Medulla oblongata (tissue), 1 donor: ENCODE results near the gene ANO2.

Experiments
- DNase-seq: peaks from one replicate; pipeline ENCODE4 v3.0.0-alpha.2; 2015; ENCODE audit errors: extremely low spot score

ANO2 gene

DNA sequence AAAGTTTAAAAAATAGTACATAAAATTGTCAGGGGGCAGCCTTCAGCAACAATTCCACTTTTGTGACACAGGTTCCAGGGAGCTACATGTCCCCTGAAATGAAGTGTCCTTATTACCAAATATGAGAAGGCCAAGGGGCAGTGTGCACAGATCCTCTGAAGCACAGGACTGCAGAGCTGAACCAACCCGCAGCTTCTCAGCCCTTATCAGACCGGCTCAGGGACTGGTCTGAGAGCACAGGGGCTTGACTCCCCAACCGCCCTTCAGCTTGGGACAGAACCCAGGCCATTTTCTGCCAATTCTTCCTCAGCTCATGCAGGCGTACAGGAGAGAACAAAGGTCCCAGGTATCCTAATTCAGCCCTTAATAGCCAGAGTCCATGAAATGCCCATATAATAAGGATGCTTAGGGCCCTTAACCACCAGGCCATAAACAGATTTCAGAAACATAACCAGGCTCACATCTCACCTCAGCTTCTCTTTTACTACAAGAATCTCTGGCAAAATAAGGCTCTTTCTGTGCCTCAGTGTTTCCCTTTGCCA lies 221.3 kb downstream of the ANO2 start:
- DNase-seq, result no peak

DNA sequence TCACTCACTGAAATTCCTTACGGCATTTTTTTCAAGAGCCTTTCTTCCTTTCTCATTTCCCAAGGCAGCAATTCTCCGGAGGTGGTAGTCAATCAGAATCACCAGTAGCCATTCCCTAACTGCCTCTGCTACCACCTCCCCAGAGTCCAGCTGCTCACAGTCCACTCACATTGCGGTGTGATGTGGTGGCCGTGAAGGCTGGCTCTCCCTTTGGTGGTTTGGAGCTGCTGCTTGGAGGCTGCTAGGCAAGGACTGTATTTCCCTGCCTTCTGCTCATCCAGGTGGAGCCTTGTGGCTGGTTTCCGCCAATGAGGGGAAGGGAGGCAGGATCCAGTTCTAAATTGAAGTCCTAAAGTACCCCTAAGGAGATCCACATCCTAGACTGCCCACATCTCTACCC lies 222.0 kb downstream of the ANO2 start:
- no peak for DNase-seq

DNA sequence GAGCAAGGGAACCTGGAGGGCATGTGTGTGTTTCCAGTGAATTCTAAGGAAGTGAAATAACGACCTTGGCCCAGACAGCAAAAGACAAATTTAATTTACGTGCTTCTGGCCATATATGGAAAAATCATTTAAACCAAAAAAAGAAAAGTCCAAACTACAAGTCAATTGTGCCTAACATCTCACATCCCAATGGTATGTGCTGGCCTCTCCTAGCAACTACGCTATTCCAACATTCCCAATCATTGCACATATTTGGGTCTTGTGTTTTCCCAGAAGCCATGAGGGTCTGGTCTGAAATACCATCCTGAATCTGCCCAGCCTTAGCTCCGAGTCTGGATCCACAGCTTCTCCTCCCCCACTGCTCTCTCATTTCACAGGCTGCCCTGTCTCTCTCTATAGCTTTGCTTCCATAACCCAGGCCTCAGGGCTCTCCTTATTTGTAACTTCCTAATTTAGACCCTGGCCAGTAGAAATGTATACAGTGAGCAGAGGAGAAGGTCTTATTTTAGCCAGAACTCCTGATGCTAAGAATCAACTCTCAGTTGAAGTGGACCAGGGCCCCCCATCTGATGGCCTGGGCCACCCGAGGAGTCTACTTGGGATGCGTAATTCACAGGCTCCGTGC lies 224.6 kb downstream of the ANO2 start:
- no peak for DNase-seq

DNA sequence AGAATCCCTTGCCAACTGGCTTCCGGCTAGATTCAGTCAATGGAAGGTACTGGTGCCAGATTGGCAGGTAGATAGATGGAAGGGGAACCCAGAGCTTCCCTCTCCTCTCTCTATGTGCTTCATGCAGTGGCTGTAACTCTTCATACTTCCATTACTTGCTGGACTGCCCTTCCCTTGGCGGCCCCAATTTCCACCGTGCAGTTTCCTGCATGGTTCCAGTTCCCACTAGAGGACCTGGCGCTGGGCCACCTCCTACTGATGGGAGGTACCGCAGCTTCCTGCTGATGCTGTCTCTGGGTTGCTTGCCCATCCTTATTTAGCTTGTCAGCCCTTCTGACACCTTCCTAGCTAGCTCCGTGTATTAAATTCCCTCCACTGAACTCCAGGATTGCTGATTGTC lies 226.4 kb downstream of the ANO2 start:
- DNase-seq, result no peak

DNA sequence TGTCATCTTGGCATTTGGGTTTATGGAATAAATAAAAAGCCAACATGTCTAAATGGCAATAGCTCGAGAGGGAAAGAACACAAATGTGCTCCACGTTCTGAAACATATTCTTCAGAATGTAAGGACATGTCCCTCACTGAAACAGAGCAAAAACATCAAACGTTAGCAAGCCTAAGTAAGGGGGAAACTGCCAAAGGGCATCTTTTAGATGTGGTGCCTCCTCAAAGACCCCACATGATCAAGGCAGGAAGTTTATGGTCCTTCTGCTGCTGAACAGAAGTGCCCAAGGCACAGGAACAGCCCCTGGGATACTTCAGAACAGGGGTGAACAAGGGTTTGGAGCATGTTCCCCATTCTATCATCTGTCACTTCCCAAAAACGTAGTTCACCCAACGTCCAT lies 227.0 kb downstream of the ANO2 start:
- no peak for DNase-seq

DNA sequence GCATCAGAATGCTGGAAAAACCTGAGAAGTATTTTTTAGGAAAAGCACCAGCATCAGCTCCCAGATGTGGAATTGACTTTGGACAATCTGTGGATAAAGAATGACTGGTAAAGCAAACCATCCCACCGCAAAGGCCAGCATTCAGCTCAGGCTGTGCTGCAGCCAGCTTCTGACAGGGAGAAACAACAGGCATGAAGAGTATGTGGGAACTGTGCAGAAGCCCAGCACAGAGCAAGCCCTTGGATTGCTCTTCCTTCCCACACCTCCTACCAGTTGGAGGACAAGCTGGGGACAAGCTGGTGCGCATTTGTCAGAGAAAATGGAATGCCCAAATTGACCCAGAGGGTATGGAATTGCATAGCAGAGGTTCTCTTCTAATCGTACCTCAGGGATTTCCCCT lies 228.1 kb downstream of the ANO2 start:
- no peak for DNase-seq

DNA sequence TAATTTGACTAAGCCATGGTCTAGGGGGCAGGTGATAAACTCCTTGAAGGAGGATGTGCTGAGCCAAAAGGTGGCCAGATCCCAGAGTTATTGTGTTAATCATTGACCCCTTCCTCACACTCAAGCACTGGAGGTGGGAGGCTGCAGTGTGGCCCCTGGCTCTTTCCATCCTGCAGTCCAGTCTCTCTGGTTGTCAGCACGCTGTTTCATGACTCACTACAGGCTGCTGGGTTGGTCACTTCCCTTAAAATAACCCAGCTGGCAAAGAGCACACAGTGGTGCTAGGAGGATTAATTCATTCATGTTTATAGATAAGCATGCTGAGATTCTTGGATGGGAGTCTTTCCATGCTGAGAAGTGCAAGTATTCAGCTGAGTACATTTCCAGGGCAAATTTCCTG lies 228.9 kb downstream of the ANO2 start:
- no peak for DNase-seq

DNA sequence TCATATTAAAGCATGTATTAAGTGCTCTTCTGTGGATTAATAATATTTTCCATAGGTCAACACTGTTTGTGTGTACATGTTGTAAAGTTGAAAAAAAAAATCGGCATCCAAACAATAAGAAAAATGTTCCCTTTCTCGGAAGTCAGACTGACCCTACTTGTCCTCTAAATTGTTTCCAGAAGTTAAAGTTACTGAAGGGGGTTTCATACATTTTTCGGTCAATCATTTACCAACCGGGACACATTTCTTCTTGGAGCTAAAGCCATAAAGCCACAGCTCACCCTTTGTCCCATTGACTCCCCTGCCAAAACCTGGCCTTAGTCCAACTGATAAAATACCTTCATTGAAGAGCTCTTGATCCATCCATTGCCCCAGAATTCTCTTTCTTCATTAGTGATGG lies 230.0 kb downstream of the ANO2 start:
- DNase-seq, result no peak

DNA sequence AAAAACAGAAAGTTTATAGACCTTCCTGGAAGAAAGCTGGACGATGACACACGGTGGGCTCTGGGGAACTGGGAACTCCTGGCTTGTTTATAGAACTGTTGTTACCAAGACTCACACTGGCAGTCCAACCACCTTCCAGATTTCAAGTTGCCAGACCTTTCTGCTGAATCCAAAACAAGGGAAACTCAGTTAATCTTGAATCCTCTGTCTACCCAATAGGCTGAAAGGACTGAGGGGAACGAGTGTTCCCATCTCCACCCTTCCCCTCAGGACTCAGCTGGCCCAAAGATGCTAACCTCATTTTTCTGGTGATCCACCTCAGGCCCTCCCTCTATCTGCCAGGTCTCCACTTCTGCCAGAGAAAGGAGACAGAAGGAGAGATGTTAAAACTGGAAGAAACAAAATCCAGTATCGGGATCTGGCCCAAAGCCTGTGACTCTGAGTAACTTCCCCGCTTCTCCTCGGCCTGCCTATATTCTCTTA lies 231.4 kb downstream of the ANO2 start:
- no peak for DNase-seq

DNA sequence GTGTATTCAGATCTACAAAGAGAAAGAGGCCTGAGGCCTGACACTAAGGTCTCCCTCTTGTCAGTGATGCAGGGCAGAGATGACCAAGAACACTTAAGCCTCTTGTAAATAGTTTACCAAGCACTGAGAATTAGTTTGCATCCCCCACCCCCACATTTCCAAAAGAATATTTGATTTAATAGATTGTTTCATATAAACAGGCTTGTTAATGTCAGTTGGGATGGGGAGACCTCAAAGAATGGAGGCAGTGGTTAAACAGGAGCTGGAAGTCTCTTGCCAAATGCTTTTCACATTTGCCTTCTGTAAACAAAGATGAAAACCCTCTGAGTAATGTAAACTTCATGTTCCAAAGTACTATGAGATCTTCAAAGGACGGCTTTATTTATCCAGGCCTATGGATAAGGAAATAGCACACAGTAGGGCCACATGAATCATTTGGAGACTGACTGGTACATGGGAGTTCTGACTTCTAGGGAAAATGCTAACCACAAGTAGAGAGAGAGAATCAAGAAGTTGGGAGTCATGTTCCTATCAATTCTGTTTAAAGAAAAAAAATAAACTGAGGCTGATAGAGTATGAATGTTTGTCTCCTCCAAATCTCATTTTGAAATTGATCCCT lies 234.7 kb downstream of the ANO2 start:
- no peak for DNase-seq

DNA sequence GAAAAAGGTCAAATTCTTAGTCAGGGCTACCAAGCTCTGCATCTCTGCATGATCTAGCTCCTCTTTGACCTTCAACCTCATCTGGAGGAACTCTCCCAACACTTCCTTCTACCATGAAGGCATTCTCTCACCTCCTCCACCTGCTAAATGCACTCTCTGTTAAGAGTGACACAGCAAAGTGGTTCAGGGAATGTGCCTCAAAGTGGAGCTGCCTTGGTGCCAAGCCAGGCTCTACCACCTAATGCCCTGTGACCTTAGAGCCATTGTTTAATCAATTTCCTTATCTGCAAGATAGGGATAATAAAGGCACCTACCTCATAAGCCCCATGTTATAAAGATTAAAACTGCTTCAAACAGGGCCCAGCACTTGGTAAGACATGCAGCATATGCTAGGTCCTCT lies 236.7 kb downstream of the ANO2 start:
- no peak for DNase-seq

DNA sequence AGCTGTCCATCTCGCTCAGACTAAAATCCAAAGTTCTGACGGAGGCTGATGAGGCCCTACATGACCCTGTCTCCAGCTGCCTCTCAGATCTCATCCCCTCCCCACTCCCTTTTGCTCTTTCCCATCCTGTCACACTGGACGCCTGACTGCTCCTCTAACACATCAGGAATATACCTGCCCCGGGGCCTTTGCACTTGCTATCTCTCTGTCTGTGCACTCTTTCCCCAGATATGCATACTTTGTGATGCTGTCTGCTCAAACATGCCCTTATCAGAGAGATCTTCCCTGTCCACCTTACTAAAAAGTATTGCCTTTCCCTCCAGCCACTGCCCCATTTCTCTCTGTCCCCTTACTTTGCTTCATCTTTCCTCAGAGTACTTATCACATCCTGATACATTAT lies 238.8 kb downstream of the ANO2 start:
- no peak for DNase-seq

DNA sequence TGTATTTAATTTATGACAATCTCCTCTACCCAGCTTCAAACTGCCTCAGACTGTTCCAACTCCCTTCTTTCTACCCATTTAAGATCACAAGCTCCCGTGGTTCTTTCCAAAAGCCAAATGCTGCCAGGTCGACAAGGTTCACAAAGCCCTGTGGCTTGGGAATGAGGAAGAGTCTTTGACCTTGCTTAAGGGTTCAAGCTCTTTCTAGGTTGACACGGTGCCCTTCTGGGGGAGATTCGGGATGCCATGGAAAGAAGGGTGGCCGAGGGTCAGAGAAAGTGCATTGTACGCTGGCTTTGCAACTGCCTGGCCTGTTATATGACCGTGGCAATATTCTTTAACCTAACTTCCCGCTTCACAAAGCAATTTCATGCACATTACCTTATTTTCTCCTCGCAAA lies 239.3 kb downstream of the ANO2 start:
- no peak for DNase-seq

DNA sequence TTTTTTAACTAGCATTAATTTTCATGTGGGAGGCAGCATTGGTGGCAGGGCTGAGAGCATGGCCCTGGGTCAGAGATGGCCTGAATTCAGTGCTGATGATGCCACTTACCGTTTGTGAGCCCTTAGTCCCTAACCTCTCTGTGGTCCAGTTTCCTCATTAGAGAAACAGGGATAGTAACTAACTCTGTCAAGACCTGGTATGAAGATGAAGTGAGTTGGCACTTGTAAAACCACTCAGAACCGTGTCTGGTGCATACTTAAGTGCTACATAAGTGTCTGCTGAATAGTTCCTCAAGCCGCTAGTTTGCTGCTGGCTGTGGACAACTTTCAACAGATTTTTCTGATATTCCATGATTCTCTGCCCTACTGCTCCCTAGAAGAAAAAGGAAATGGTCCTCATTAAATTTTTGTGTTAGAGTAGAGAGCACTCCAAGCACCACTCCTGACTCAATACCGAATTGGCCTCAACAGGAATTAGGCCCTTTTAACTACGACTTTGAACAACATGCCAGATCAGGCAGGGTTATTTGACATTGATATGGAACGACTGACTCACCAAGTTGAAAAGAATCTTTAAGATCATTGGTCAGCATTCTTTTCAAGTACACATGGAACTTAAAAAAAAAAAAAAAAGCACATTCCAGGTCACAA lies 250.2 kb downstream of the ANO2 start:
- no peak for DNase-seq

DNA sequence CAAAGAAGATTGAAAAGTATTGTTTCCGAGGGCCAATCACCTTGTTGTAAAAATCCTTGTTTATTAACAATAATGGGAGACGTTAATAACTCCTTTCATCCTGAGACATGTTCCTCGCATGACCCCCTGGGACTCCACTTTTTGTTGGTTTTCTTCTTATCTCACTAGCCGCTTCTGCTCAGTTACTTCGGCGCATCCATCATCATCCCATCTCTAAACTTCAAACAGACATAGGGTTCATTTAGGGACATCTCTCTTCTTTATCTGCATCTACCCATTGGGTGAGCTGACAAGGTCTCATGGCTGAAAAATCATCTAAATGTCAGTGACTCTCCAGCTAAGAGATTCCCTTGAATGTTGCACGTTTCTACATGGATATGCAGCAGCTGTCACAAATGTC lies 252.2 kb downstream of the ANO2 start:
- DNase-seq, result no peak

DNA sequence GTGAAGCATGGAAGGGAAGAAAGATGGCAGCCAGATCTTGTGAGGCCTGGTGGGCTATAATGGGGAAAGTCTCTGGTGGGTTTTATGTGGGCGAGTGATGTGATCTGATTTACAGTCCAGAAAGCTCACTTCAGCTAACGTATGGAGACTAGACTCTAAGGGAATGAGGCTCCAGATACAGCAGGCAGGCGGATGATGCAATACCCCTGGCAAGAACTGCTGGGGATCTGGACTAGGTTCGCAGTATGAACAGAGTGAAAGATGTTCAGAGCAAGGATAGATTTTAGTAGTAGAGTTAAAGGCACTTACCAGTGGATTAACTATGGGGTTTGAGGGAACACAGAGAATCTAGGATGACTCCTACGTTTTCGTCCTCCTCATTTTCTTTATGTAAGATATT lies 253.1 kb downstream of the ANO2 start:
- no peak for DNase-seq

DNA sequence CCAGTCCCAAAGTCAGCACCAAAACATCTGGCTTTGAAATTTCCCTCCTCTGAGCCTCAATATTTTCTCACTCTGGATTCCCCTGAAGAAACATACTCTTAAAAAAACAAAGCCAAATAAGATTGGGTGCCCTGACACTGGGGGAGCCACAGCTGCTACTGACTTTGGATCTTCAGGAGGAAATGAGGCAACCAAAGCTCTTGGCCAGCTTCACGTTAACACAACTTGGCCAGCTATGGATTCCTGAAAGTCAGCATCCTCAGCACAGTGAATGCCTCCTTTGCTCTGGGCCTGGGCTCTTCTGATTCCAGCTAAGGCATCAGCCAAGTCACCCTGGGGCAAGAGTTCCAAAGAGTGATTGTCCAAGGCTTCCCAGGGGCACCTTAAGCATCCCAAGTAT lies 254.8 kb downstream of the ANO2 start:
- DNase-seq, result no peak

DNA sequence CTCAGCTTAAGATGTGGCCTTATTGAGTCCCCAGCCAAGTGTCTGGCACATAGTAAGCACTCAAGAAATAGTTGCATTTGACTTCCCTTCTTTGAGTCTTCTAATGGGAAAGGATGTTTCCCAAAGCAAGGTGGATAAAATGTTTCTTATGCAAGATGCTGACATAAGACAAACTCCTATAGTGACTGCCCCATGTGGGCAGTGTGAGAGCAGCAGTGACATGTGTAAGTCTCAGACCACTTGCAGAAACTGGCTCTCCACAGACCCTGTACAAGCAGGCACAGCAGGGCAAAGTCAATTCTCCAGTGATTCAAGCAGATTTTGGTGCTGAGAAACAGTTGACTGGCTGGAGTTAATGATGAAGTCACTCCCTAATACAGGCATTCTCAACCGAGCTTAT lies 255.3 kb downstream of the ANO2 start:
- DNase-seq, result no peak

DNA sequence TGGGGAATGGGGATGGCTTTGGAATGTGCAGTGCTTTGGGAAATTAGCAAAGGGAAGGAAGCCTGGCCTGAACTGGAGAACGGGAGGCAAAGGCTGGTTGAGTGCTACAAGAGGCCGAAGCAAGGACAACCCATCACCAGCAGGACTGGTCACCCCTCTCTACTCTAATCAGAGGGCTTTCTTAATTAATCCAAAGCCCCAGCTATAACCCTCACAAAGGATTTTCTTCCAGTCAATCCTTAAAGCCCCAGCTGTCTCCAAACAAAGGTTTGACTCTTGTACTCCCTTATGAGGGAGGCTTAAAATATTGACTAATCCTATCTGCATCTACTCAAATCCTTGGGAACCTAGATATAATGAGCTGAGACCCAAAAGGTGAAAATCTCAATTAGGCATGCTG lies 256.8 kb downstream of the ANO2 start:
- DNase-seq, result no peak

DNA sequence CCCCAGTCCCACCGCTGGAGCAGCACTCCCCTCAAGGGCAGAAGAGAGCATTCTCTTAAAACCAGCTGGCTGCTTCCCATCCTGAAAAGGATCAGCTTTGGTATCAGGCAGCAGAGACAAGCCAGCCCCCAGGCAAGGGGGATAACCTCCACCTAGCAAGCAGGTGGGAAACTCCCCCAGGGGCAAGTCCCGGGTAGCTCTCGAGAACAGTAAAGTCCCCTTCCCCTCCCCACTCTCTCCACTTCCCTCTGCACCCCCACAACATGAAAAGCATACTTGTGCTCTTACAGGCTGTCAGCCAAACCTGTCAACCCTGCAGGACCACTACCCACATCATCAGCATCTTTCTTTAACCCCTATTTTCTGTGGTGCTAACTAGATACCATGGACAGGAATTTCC lies 259.1 kb downstream of the ANO2 start:
- DNase-seq, result no peak

DNA sequence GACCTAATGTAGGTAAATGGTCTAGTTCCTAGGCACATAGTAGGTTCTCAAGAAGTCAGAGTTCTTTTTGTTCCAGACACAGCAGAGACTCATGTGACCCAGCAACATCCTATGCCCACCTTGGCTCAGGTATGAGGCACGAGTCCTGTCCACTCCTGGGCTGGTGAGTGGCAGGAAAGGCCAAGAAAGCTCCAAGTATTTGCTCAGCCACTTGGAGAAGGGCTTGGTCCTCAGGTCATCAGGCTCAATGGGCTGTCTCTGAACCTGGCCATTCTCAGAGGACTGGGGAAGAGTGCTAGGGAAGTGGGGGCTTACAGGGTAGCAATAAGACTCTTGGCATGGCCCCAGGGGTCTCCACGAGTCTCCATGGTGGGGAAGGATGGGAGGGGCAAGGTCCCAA lies 260.1 kb downstream of the ANO2 start:
- DNase-seq, result no peak

DNA sequence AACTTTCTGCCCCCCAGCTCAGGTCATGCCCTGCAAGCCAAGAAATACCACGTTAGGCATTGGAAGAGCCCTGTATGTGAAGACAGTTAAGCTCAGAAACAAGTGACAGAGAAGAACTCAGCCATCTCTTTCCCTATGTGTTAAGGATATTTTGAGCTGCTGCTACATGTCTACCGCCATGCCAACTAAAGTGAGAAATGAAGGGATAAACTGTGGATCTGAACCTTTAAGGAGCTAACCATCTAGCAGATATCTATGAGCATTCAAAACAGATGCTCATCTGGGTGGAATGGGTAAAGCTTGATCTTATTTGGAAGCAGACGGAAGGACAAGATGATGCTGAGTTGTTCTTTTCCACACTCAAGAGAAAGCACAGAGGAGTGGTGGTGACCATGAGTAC lies 262.5 kb downstream of the ANO2 start:
- DNase-seq, result no peak

DNA sequence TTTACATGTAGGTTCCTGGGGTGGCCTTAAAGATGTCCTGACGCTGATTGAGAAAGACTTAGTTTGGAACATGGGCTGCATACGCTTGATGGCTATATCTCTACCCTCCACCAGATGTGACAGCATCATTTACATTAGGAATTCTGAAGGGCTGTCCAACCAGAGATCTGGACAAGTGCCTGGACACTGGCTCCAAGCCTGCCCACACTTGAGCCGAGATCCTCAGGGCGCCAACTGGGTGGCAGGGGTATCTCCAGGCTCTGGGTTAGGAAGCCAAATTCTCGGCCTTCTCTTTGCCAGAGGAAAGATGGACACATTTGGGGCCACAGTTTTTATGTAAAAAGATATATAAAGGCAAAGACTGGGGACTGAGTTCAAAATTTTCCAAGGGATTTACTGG lies 266.9 kb downstream of the ANO2 start:
- no peak for DNase-seq
